Activated CD4-positive, alpha-beta T cell treated with anti-CD3 and anti-CD28 coated beads, Interleukin-2, amount 10 ng/mL, durations not matched to agents 24 days and 14 days (primary cell): ENCODE data around the gene PTTG1IP2. TPM values are rescaled to one million over a fixed set of nuclear protein-coding genes. Genes with fewer than 3 reads are reported as not detected.
A peak's percentile ranks its signal among the peaks of the same experiment; 100 is the strongest.

Experiments
- DNase-seq: peaks from one replicate; pipeline ENCODE4 v3.0.0; 2022
- H3K27ac Mint-ChIP-seq: one replicate; pipeline ENCODE4 v1.8.0; 2022; ENCODE audit warnings: mild to moderate bottlenecking, mixed read lengths
- H3K27me3 Mint-ChIP-seq: one replicate; pipeline ENCODE4 v1.8.0; 2022; ENCODE audit warnings: mixed read lengths
- H3K36me3 Mint-ChIP-seq: one replicate; pipeline ENCODE4 v1.8.0; 2022; ENCODE audit warnings: low read depth, mild to moderate bottlenecking, mixed read lengths
- H3K4me1 Mint-ChIP-seq: one replicate; pipeline ENCODE4 v1.8.0; 2021; ENCODE audit warnings: mixed read lengths
- H3K4me3 Mint-ChIP-seq: one replicate; pipeline ENCODE4 v1.8.0; 2022; ENCODE audit warnings: mild to moderate bottlenecking, moderate library complexity, mixed read lengths
- H3K9me3 Mint-ChIP-seq: one replicate; pipeline ENCODE4 v1.8.0; 2021; ENCODE audit warnings: mixed read lengths
- intact Hi-C: fragments of 100-400 bp; cut with micrococcal nuclease; formaldehyde crosslinking; loops from one replicate; pipeline ENCODE4 v1.15.1; 2023
- total RNA-seq: library from RNA; stranded (reverse); gene quantifications from 2 replicates; pipeline ENCODE4 v1.2.3, GENCODE V29; 2022

Gene PTTG1IP2
- not detected in 2 replicates for total RNA-seq

GRCh38 chr7:90469554-90469953 lies at the start of gene PTTG1IP2:
TSS of gene PTTG1IP2 (plus strand) at chr7:90469639. CDS start at chr7:90469787, 148 bp downstream.
- peaks cover 8% of the 10 kb centered on the region for H3K9me3 Mint-ChIP-seq
- H3K36me3 Mint-ChIP-seq: no peaks in the 10 kb centered on the region
- intact Hi-C loops: no loop called here
- no peak within 1 kb of the TSS for H3K27ac Mint-ChIP-seq
- H3K4me1 Mint-ChIP-seq: no peaks in the 10 kb centered on the region
- DNase-seq: peak; percentile 16
- no peaks in the 10 kb centered on the region for H3K27me3 Mint-ChIP-seq
- no peak within 1 kb of the TSS for H3K4me3 Mint-ChIP-seq

DNA sequence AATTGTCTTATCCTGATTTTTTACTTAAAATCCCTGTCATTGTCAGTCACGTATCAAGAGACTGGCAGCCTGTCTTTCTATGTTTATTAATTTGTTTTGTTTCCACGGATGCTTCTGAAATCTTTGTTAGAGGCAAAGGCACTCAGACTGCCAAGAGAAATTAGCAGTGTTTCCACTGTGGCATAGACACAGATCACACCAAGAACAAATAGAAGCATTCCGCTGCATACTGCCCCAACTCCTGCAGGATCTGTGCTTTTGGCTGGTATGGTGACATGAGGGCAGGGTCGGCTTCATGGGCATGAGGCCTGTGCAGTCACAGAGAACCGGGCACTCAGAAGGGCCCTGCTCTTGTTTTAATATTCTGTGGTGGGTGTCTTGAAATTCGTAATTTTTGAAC lies 47.8 kb upstream of the PTTG1IP2 start:
- peaks cover 18% of the 10 kb centered on the region for H3K4me1 Mint-ChIP-seq
- no peak for DNase-seq
- H3K27me3 Mint-ChIP-seq: no peaks in the 10 kb centered on the region
- no peak overlapping the region for H3K27ac Mint-ChIP-seq
- H3K9me3 Mint-ChIP-seq: no peaks in the 10 kb centered on the region
- no peak overlapping the region for H3K4me3 Mint-ChIP-seq
- intact Hi-C loops: loop anchor here (10.0 kb wide), 1 partner anchor 1417 kb away; no protein-coding TSS in a partner anchor
- H3K36me3 Mint-ChIP-seq: no peaks in the 10 kb centered on the region

- H3K36me3 Mint-ChIP-seq: no peaks in the 10 kb centered on the region
- DNase-seq: no peak
- no peaks in the 10 kb centered on the region for H3K27me3 Mint-ChIP-seq
- H3K27ac Mint-ChIP-seq: peak overlapping the region; percentile 61
- intact Hi-C loops: loop anchor here (1.0 to 10.0 kb wide), 4 partner anchors 21 to 1420 kb away; partner anchors contain the start of genes CLDN12 and GTPBP10
- peak overlapping the region; percentile 26 for H3K4me3 Mint-ChIP-seq
- H3K4me1 Mint-ChIP-seq: peaks cover 18% of the 10 kb centered on the region
- H3K9me3 Mint-ChIP-seq: no peaks in the 10 kb centered on the region
Observed at GRCh38 chr7:90424720-90425119, 44.7 kb upstream of the PTTG1IP2 start.

DNA sequence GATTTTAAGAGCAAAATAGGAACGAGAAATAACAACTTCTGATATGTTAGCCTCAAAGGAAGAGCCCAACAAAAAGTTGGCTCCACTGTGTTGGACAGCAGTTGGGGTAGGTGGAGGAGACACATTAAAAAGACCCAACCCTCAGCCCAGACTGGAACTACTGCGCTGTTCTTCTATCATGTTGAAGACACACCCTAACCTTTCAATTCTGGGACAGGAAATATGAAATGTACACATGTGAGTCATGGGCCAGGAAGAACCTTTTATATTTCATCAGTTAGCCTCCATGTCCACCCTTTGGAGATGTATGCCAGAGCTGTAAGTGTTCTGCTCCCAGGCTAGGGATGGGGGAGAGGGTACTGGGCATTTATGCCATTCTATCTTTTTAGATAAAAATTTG lies 44.1 kb upstream of the PTTG1IP2 start:
- no peak for DNase-seq
- intact Hi-C loops: loop anchor here (1.0 to 10.0 kb wide), 4 partner anchors 22 to 1421 kb away; partner anchors contain the start of genes CLDN12 and GTPBP10
- peak overlapping the region; percentile 26 for H3K4me3 Mint-ChIP-seq
- no peaks in the 10 kb centered on the region for H3K27me3 Mint-ChIP-seq
- no peaks in the 10 kb centered on the region for H3K36me3 Mint-ChIP-seq
- peak overlapping the region; percentile 61 for H3K27ac Mint-ChIP-seq
- peaks cover 18% of the 10 kb centered on the region for H3K4me1 Mint-ChIP-seq
- no peaks in the 10 kb centered on the region for H3K9me3 Mint-ChIP-seq

DNA sequence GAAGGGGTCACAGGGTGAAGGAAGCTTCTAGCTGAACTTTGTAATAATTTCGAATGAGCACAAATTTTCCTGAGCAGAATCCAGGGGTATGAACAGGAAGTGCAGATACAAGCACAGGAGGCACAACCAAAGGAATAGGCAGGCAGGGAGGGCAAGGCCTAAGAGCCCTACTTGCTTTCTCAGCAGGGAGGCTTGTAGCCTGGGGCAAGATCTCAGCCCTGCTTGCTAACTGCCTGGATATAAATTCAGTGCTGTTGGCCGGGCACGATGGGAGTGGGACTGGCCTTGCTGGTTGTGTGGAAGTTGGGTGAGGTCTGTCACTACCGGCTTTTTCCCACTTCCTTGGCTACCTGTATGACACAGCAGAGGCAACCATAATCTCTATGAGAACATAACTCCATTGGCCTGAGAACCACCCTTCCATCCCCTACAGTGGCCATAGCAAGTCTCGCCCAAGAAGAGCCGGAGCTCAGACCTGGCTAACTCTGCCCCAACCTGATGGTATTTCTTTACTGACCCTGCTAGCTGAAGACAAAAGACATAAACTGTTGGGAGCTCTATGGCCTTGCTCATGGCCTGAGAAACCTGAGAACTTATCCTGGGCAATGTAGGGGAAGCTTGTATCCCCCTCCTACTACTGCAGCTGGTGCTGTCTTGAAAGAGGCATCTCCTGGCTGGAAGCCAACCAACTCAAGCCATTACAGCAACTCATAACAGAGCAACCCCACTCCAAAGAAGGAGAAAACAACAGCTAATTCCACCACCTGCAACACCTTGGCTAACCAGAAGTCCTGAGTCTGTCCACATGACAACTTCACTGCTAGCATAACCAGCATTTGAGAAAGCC lies 38.6 kb upstream of the PTTG1IP2 start:
- no peak for DNase-seq
- no peak overlapping the region for H3K27ac Mint-ChIP-seq
- H3K9me3 Mint-ChIP-seq: no peaks in the 10 kb centered on the region
- no peaks in the 10 kb centered on the region for H3K36me3 Mint-ChIP-seq
- intact Hi-C loops: no loop called here
- no peak overlapping the region for H3K4me3 Mint-ChIP-seq
- H3K27me3 Mint-ChIP-seq: peaks cover 2% of the 10 kb centered on the region
- H3K4me1 Mint-ChIP-seq: peaks cover 2% of the 10 kb centered on the region

GRCh38 chr7:90432752-90433151 lies 36.7 kb upstream of the PTTG1IP2 start:
- Mint-ChIP-seq H3K4me1 (no peaks in the 10 kb centered on the region), H3K9me3 (no peaks in the 10 kb centered on the region), H3K4me3 (no peak overlapping the region), H3K27me3 (peaks cover 3% of the 10 kb centered on the region), H3K36me3 (no peaks in the 10 kb centered on the region), H3K27ac (no peak overlapping the region)
- intact Hi-C loops: no loop called here
- DNase-seq: no peak

GRCh38 chr7:90433221-90433620 lies 36.2 kb upstream of the PTTG1IP2 start:
- H3K36me3 Mint-ChIP-seq: no peaks in the 10 kb centered on the region
- intact Hi-C loops: no loop called here

GRCh38 chr7:90445633-90446032 lies 23.8 kb upstream of the PTTG1IP2 start:
- Mint-ChIP-seq H3K4me3 (no peak overlapping the region), H3K36me3 (no peaks in the 10 kb centered on the region), H3K4me1 (no peaks in the 10 kb centered on the region), H3K27ac (no peak overlapping the region), H3K9me3 (peaks cover 4% of the 10 kb centered on the region), H3K27me3 (peaks cover 8% of the 10 kb centered on the region)
- DNase-seq: no peak
- intact Hi-C loops: no loop called here

More at GRCh38 chr7:90433221-90433620, 36.2 kb upstream of the PTTG1IP2 start:
- Mint-ChIP-seq H3K4me3 (no peak overlapping the region), H3K27ac (no peak overlapping the region), H3K27me3 (peaks cover 4% of the 10 kb centered on the region), H3K9me3 (no peaks in the 10 kb centered on the region), H3K4me1 (no peaks in the 10 kb centered on the region)
- no peak for DNase-seq

- Mint-ChIP-seq H3K27ac (no peak overlapping the region), H3K4me3 (no peak overlapping the region), H3K9me3 (peaks cover 4% of the 10 kb centered on the region), H3K4me1 (no peaks in the 10 kb centered on the region), H3K36me3 (no peaks in the 10 kb centered on the region), H3K27me3 (peaks cover 12% of the 10 kb centered on the region)
- no peak for DNase-seq
- intact Hi-C loops: no loop called here
Observed at GRCh38 chr7:90446137-90446899, 23.1 kb upstream of the PTTG1IP2 start.

DNA sequence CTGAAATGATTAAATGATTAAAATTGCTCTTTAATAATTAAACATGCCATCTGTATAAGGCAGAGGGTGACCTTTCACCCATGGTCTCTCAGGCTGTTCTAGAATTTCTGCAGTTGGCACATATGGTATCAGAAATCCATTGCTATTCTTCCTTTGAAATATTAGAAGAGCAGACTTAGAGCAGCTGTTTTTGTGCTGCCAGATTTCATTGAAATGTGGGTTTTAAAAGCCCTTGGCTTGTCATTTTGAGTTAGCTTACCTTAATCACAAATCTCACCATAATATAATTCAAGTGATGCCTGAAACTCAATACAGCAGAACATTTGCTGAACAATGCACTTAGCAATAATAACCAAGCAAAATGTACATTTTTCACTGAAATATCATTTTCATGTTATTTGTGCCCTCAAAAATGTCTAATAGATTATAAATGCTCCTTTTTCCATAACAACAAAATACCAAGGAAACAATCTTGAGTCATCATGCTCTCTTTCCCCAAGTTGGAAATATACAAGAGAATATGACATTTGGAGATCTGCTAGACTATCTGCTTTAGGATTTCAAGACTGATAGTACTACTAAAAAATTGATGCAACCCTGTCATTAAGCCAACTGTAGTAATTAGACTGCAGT lies 16.1 kb upstream of the PTTG1IP2 start:
- H3K36me3 Mint-ChIP-seq: no peaks in the 10 kb centered on the region
- intact Hi-C loops: no loop called here
- no peak for DNase-seq
- peaks cover 5% of the 10 kb centered on the region for H3K4me1 Mint-ChIP-seq
- H3K9me3 Mint-ChIP-seq: peaks cover 4% of the 10 kb centered on the region
- H3K27ac Mint-ChIP-seq: no peak overlapping the region
- H3K4me3 Mint-ChIP-seq: no peak overlapping the region
- H3K27me3 Mint-ChIP-seq: peaks cover 16% of the 10 kb centered on the region

GRCh38 chr7:90453931-90454330 lies 15.5 kb upstream of the PTTG1IP2 start:
- Mint-ChIP-seq H3K27me3 (peaks cover 16% of the 10 kb centered on the region), H3K36me3 (no peaks in the 10 kb centered on the region), H3K9me3 (peaks cover 4% of the 10 kb centered on the region), H3K4me3 (no peak overlapping the region), H3K4me1 (peaks cover 5% of the 10 kb centered on the region), H3K27ac (no peak overlapping the region)
- intact Hi-C loops: no loop called here
- no peak for DNase-seq

DNA sequence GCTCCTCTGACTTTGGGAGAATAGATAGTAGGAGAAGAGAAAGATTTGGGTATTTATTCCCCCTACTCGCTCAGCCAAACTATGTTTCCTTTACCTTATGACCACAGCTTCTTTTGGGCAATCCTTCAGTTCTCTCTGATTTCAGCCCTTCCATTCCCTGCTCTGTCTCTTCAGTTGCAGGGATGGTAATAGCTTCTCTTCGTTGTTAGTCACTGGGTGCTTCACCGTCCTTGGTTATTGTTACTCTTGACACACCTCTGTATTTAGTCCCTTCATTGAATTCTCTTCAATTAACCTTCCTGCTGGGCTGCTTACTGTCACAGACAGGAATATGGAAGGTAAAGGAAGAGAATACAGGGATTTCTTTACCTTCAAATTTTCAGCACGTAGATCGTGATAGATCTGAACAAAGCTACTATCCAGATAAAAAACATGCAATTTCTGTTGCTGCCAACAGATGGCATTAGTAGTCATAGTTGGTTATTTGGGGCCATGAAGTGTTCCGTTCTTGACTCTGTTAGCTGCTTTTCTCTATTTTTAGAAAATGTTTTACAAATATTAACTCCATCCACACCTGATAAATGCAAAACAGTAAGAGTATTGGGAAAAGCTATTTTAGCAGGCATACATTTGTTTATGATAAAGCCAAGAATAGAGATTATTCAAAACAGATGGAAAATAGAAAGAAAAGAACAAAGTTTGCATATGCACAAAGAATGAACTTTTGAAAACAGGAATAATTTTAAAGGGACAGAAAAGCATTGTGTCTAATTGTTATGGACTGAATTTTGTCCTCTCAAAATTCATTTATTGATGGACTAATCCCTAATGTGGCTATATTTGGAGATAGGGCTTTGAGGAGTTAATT lies 14.0 kb upstream of the PTTG1IP2 start:
- no peak overlapping the region for H3K27ac Mint-ChIP-seq
- no peaks in the 10 kb centered on the region for H3K9me3 Mint-ChIP-seq
- peaks cover 13% of the 10 kb centered on the region for H3K27me3 Mint-ChIP-seq
- H3K4me3 Mint-ChIP-seq: no peak overlapping the region
- peak; percentile 69 for DNase-seq
- H3K4me1 Mint-ChIP-seq: peaks cover 5% of the 10 kb centered on the region
- no peaks in the 10 kb centered on the region for H3K36me3 Mint-ChIP-seq
- intact Hi-C loops: loop anchor here (1.0 kb wide), 2 partner anchors 174 to 579 kb away; no protein-coding TSS in a partner anchor

DNA sequence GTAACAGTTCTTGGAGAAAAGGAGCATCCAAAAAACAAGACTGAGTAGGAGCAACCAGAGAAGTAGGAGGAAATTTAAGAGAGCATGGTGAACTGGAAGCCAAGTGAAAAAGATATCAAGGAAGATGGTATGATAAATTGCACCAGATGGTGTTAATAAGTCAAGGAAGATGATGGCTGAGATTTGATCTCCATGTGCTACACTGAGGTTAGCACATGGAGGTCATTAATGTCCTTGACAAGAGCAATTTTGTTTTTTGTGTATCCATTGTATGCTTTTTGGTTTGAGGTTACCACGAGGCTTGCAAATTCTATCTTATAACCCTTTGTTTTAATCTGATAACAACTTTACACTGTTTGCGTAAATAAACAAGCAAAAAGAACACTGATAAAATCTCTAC lies 11.3 kb upstream of the PTTG1IP2 start:
- H3K4me1 Mint-ChIP-seq: peaks cover 5% of the 10 kb centered on the region
- no peaks in the 10 kb centered on the region for H3K9me3 Mint-ChIP-seq
- no peaks in the 10 kb centered on the region for H3K36me3 Mint-ChIP-seq
- DNase-seq: no peak
- intact Hi-C loops: no loop called here
- H3K4me3 Mint-ChIP-seq: no peak overlapping the region
- H3K27me3 Mint-ChIP-seq: peaks cover 8% of the 10 kb centered on the region
- no peak overlapping the region for H3K27ac Mint-ChIP-seq
